Measurements from ENCODE around the gene GPX3. TPM values are rescaled to one million over a fixed set of nuclear protein-coding genes. Genes with fewer than 3 reads are reported as not detected.

Gene GPX3
- total RNA-seq, 1 donor from 2014 or later = 855 TPM

DNA sequence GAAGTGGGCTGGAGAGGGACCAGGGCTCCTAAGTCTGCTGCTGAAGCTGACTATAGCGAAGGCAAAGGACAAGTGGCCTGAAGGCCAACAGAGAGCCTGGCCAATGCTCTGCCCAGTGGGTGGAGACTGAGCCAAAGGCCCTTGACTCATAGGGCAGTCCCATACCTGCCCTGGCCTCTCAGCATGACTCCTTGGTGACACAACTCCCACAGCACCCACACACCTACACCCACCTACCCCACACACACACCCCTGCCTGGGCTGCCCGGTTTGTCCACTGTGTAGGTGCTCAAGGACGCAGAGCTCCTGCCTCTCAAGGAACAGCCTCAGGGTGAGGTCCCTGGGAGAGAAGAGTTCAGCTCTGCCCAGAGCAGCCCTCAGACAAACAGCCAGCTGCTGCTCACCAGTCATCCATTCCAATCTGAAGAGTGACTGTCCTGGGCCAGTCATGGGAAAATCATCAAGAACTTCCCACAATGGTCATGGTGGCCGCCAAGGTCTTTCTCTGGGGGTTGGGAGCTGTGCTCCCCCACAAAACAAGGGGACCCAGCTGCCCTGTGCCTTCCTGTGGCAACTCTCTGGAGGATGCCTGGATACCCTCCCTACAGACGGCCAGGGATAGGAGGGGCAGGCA lies 55.4 kb downstream of the GPX3 start:
- Histone ChIP-seq H3K36me3 (peaks cover 19% of the 10 kb centered on the region), H3K4me3 (no peak overlapping the region), H3K27ac (peak overlapping the region; percentile 49), H3K27me3 (ENCODE audit: low read depth) (no peaks in the 10 kb centered on the region), H3K4me1 (peaks cover 81% of the 10 kb centered on the region), H3K9me3 (no peaks in the 10 kb centered on the region)
- peak; percentile 89 to 90 for ATAC-seq
- intact Hi-C loops (cut with DNase I) = no loop called here
- peak; percentile 85 for DNase-seq
- TF ChIP-seq, protein P1, sequence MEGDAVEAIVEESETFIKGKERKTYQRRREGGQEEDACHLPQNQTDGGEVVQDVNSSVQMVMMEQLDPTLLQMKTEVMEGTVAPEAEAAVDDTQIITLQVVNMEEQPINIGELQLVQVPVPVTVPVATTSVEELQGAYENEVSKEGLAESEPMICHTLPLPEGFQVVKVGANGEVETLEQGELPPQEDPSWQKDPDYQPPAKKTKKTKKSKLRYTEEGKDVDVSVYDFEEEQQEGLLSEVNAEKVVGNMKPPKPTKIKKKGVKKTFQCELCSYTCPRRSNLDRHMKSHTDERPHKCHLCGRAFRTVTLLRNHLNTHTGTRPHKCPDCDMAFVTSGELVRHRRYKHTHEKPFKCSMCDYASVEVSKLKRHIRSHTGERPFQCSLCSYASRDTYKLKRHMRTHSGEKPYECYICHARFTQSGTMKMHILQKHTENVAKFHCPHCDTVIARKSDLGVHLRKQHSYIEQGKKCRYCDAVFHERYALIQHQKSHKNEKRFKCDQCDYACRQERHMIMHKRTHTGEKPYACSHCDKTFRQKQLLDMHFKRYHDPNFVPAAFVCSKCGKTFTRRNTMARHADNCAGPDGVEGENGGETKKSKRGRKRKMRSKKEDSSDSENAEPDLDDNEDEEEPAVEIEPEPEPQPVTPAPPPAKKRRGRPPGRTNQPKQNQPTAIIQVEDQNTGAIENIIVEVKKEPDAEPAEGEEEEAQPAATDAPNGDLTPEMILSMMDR (IDR thresholded peaks at IDR 0.05) = no peak

DNA sequence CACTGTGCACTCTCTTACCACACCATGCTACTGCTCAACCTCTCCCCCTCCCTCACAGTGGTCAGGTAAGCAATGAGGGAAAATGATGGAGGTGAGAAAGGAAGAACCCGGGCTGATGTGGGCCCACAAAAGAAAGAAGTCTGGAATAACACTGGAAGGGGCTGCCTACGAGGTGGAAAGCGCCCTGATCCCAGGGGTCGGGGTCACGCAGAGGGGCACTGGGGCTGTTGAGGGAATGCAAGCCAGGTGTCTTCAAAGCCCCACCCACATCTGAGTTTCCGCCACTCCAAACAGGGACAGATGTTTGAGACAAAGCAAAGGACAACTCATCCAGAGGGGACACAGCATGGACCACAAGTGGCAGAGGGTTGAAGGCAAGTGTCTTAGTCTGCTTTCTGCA lies 56.2 kb downstream of the GPX3 start:
- intact Hi-C loops (cut with DNase I) = no loop called here
- H3K4me3 ChIP-seq = no peak overlapping the region
- peaks cover 19% of the 10 kb centered on the region for H3K36me3 ChIP-seq
- H3K27ac ChIP-seq = peak overlapping the region; percentile 49
- TF ChIP-seq, protein P1 (IDR thresholded peaks at IDR 0.05) = no peak
- H3K27me3 ChIP-seq (ENCODE audit: low read depth) = no peaks in the 10 kb centered on the region
- no peaks in the 10 kb centered on the region for H3K9me3 ChIP-seq
- no peak for DNase-seq
- ATAC-seq = no peak
- peaks cover 75% of the 10 kb centered on the region for H3K4me1 ChIP-seq

DNA sequence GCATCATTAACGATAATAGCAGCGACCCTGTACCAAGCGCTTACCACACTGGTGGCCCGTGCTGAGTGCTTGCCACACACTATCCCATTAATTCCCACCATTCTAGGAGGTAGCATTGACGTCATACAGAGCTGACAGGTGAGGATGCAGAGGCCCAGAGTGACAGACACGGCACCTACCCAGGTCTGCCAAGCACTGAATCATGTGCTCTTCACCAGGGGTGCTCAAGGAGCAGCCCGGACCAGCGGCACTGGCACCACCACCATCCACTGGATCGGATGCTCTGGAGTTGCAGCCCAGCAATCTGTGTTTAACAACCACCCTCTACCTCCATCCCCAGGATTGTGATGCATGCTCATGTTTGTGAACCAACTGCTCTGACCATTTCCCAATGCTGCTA lies 57.0 kb downstream of the GPX3 start:
- no peak overlapping the region for H3K27ac ChIP-seq
- TF ChIP-seq, protein P1 (IDR thresholded peaks at IDR 0.05) = no peak
- intact Hi-C loops (cut with DNase I) = no loop called here
- no peak for ATAC-seq
- peaks cover 75% of the 10 kb centered on the region for H3K4me1 ChIP-seq
- peaks cover 19% of the 10 kb centered on the region for H3K36me3 ChIP-seq
- no peaks in the 10 kb centered on the region for H3K9me3 ChIP-seq
- DNase-seq = no peak
- no peaks in the 10 kb centered on the region for H3K27me3 ChIP-seq (ENCODE audit: low read depth)
- no peak overlapping the region for H3K4me3 ChIP-seq

DNA sequence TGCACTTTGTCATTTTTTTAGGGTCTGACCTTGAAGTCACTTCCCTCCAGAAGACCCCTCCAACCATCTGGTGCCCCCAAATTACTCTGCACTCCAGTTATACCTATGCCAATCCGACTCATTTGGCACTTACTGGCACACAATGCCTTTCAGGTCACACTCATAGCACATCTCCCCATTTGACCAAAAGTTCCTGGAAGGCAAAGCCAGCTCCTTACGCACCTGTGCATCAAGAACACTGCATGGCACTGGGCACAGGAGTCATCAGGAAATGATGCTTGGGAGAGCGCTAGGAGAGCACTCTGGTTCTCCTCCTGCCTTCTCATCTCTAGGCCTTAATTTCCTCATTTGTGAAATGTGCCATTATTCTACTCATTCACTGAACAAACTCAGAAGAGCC lies 57.6 kb downstream of the GPX3 start:
- H3K4me3 ChIP-seq = peak overlapping the region; percentile 98
- ATAC-seq (no peak), DNase-seq (no peak)
- H3K36me3 ChIP-seq = peaks cover 19% of the 10 kb centered on the region
- no peaks in the 10 kb centered on the region for H3K9me3 ChIP-seq
- peaks cover 75% of the 10 kb centered on the region for H3K4me1 ChIP-seq
- TF ChIP-seq, protein P1 (IDR thresholded peaks at IDR 0.05) = no peak
- intact Hi-C loops (cut with DNase I) = no loop called here
- no peaks in the 10 kb centered on the region for H3K27me3 ChIP-seq (ENCODE audit: low read depth)
- peak overlapping the region; percentile 46 for H3K27ac ChIP-seq

Other genes starting within 250 kb of the GPX3 start
- 17.1 TPM for gene SMIM3, start 241.8 kb upstream of the GPX3 start, total RNA-seq
- 0.24 TPM for gene IRGM, start 174.1 kb upstream of the GPX3 start, total RNA-seq
- 2.0 TPM for gene ZNF300, start 115.6 kb upstream of the GPX3 start, total RNA-seq
- gene TNIP1, start 60.4 kb downstream of the GPX3 start, total RNA-seq = 99.6 TPM
- gene ANXA6, start 137.2 kb downstream of the GPX3 start, total RNA-seq = 120 TPM
- 79.0 TPM for gene CCDC69, start 203.5 kb downstream of the GPX3 start, total RNA-seq
- 129 TPM for gene GM2A, start 232.6 kb downstream of the GPX3 start, total RNA-seq